SU-DHL-6 (cell line): ENCODE data around the gene AHI1.

Experiments
- H2AFZ ChIP-seq: fragments of 200-600 bp; sonication (generic); 2 replicates; pipeline ENCODE4 v1.6.1; 2014; ENCODE audit warnings: low read depth, mild to moderate bottlenecking, moderate library complexity, mixed read lengths, antibody characterized with exemption, low read length; ENCODE audit not compliant: severe bottlenecking
- H3F3A ChIP-seq: fragments of 200-600 bp; shearing (Covaris generic); 2 replicates; pipeline ENCODE4 v1.6.0; 2016; ENCODE audit warnings: antibody characterized with exemption, mild to moderate bottlenecking; ENCODE audit not compliant: insufficient read depth
- H3K27ac ChIP-seq: fragments of 200-600 bp; sonication (generic); 2 replicates; pipeline ENCODE4 v1.5.1; 2016; ENCODE audit warnings: low read depth, mild to moderate bottlenecking, low read length, moderate library complexity, mixed read lengths
- H3K27me3 ChIP-seq: fragments of 200-600 bp; sonication (generic), shearing (Covaris generic); 2 replicates; pipeline ENCODE4 v1.6.0; 2014; ENCODE audit warnings: mild to moderate bottlenecking, low read length
- H3K36me3 ChIP-seq: fragments of 200-600 bp; sonication (generic); 2 replicates; pipeline ENCODE4 v1.6.1; 2014; ENCODE audit warnings: mild to moderate bottlenecking, low read length, mixed read lengths
- H3K4me2 ChIP-seq: fragments of 300-600, 200-600 bp; shearing (Covaris generic), sonication (generic); 2 replicates; pipeline ENCODE4 v1.6.0; 2014; ENCODE audit warnings: low read length, low read depth, mild to moderate bottlenecking; ENCODE audit not compliant: poor library complexity, severe bottlenecking
- H3K4me3 ChIP-seq: fragments of 200-600 bp; sonication (generic); 2 replicates; pipeline ENCODE4 v1.5.1; 2014; ENCODE audit warnings: antibody characterized with exemption, low read length, mild to moderate bottlenecking, mixed read lengths; ENCODE audit not compliant: insufficient read depth, poor library complexity, severe bottlenecking
- H3K79me2 ChIP-seq: fragments of 200-600 bp; sonication (generic); 2 replicates; pipeline ENCODE4 v1.6.1; 2014; ENCODE audit warnings: mild to moderate bottlenecking, low read length, moderate library complexity; ENCODE audit not compliant: insufficient read depth
- H3K9ac ChIP-seq: fragments of 200-600 bp; sonication (generic); 2 replicates; pipeline ENCODE4 v1.7.0; 2014; ENCODE audit warnings: mild to moderate bottlenecking, low read length
- H3K9me2 ChIP-seq: fragments of 200-600 bp; sonication (generic); replicated peaks from 2 replicates; pipeline ENCODE4 v1.6.1; 2014; ENCODE audit warnings: low read length; ENCODE audit not compliant: insufficient read depth
- H3K9me3 ChIP-seq: fragments of 200-600 bp; sonication (generic); 2 replicates; pipeline ENCODE4 v1.6.1; 2014; ENCODE audit warnings: low read length, mixed read lengths; ENCODE audit not compliant: insufficient read depth
- H4K20me1 ChIP-seq: fragments of 200-600 bp; sonication (generic); 2 replicates; pipeline ENCODE4 v1.6.1; 2014; ENCODE audit warnings: low read depth, mild to moderate bottlenecking, antibody characterized with exemption, low read length, moderate library complexity, mixed read lengths
- CTCF ChIP-seq: fragments of 200-600 bp; sonication (generic); IDR thresholded peaks from one replicate; pipeline ENCODE4 v1.5.1; 2017; ENCODE audit warnings: antibody characterized with exemption, mild to moderate bottlenecking, low read length, moderate library complexity; ENCODE audit not compliant: insufficient read depth, poor library complexity, severe bottlenecking
- EZH2phosphoT487 ChIP-seq: fragments of 200-600 bp; sonication (generic), shearing (Covaris generic); conservative IDR thresholded peaks from 2 replicates; pipeline ENCODE4 v1.6.1; 2018; ENCODE audit warnings: mild to moderate bottlenecking, antibody characterized with exemption, low read length, moderate library complexity, mixed read lengths

AHI1 gene

DNA sequence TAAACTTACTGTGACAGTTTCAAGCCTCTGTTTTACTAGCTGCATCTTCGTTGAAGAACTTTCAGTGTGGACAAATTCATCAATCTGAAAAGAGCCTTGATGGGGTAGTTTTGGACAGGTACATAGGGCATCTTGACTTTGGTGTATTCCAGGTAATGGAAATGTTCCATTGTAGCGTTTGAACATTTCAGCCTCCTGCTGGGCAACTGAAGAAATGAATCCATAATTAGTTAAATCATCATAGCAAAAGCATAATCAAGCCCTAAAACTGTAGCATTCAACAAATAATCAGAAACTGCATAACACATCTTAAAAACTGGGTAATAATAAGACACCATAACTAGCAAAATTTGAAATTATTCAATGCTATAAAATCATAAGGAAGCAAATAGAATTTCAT, 86.2 kb downstream of the AHI1 start:
- H3F3A ChIP-seq, result no peaks in the 10 kb centered on the region; the same call in 1 of the 2 replicates
- no peak for TF ChIP-seq EZH2phosphoT487
- no peak for TF ChIP-seq CTCF

DNA sequence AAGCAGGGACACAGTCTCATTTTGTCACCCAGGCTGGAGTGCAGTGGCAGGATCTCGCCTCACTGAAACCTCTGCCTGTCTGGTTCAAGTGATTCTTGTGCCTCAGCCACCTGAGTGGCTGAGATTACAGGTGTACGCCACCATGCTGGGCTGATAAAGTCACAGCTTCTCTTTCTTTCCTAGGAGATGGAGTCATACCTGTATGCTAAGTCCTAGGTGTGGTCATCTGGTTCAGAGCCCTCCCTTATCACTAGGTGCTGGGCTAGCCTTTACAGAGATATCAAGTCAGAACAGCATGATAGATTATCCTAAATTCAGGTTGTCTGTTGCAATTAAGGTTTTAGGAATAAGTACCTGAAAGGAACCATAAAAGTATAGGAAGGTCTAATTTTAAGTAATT, 86.7 kb downstream of the AHI1 start:
- H3K9me3 ChIP-seq, result no peaks in the 10 kb centered on the region
- H3K4me2 ChIP-seq, result no peak overlapping the region
- no peaks in the 10 kb centered on the region for H4K20me1 ChIP-seq
- H3K79me2 ChIP-seq, result no peaks in the 10 kb centered on the region
- no peaks in the 10 kb centered on the region; the same call in 1 of the 2 replicates for H3K36me3 ChIP-seq
- H3K27me3 ChIP-seq, result no peaks in the 10 kb centered on the region
- TF ChIP-seq CTCF (no peak), EZH2phosphoT487 (no peak)
- no peak overlapping the region for H3K9ac ChIP-seq
- H3K4me3 ChIP-seq, result no peak overlapping the region
- H2AFZ ChIP-seq, result no peak overlapping the region
- no peaks in the 10 kb centered on the region; the same call in 1 of the 2 replicates for H3F3A ChIP-seq
- no peak overlapping the region for H3K27ac ChIP-seq
- H3K9me2 ChIP-seq, result no peaks in the 10 kb centered on the region

More for the DNA sequence above, 86.2 kb downstream of the AHI1 start:
- no peak overlapping the region for H3K4me2 ChIP-seq
- no peak overlapping the region for H3K4me3 ChIP-seq
- H3K27me3 ChIP-seq, result no peaks in the 10 kb centered on the region
- no peak overlapping the region for H3K9ac ChIP-seq
- H3K79me2 ChIP-seq, result no peaks in the 10 kb centered on the region
- H3K27ac ChIP-seq, result no peak overlapping the region
- H3K36me3 ChIP-seq, result no peaks in the 10 kb centered on the region; the same call in 1 of the 2 replicates
- no peak overlapping the region for H2AFZ ChIP-seq
- H3K9me3 ChIP-seq, result no peaks in the 10 kb centered on the region
- H4K20me1 ChIP-seq, result no peaks in the 10 kb centered on the region
- H3K9me2 ChIP-seq, result no peaks in the 10 kb centered on the region

- Histone ChIP-seq H4K20me1 (no peaks in the 10 kb centered on the region), H3K9me3 (no peaks in the 10 kb centered on the region), H3K9ac (no peak overlapping the region), H3K79me2 (no peaks in the 10 kb centered on the region), H3K4me3 (no peak overlapping the region), H3K27ac (no peak overlapping the region), H2AFZ (no peak overlapping the region), H3K36me3 (no peaks in the 10 kb centered on the region; the same call in 1 of the 2 replicates), H3K27me3 (no peaks in the 10 kb centered on the region), H3K4me2 (no peak overlapping the region), H3F3A (no peaks in the 10 kb centered on the region; the same call in 1 of the 2 replicates), H3K9me2 (no peaks in the 10 kb centered on the region)
- TF ChIP-seq EZH2phosphoT487, result no peak
- no peak for TF ChIP-seq CTCF
Measured at GRCh38 chr6:135403584-135403983, 94.0 kb downstream of the AHI1 start.

- no peak overlapping the region for H3K4me2 ChIP-seq
- H4K20me1 ChIP-seq, result no peaks in the 10 kb centered on the region
- H3K36me3 ChIP-seq, result no peaks in the 10 kb centered on the region; the same call in 1 of the 2 replicates
- H3K79me2 ChIP-seq, result no peaks in the 10 kb centered on the region
- H3K9me3 ChIP-seq, result no peaks in the 10 kb centered on the region
- no peaks in the 10 kb centered on the region; the same call in 1 of the 2 replicates for H3F3A ChIP-seq
- H3K27me3 ChIP-seq, result no peaks in the 10 kb centered on the region
- no peak overlapping the region for H3K9ac ChIP-seq
- no peak overlapping the region for H3K4me3 ChIP-seq
- TF ChIP-seq CTCF, result no peak
- no peak for TF ChIP-seq EZH2phosphoT487
- no peak overlapping the region for H2AFZ ChIP-seq
- no peaks in the 10 kb centered on the region for H3K9me2 ChIP-seq
- no peak overlapping the region for H3K27ac ChIP-seq
Measured at GRCh38 chr6:135402311-135402710, 95.2 kb downstream of the AHI1 start.
